CD4-positive, alpha-beta T cell treated with Interleukin-6 for 4 hours (primary cell): ENCODE results near the gene ATP6V1F.

Source experiments
- DNase-seq: peaks from one replicate; pipeline ENCODE4 v3.0.0-alpha.2; 2020; ENCODE audit warnings: mixed read lengths

ATP6V1F gene

DNA sequence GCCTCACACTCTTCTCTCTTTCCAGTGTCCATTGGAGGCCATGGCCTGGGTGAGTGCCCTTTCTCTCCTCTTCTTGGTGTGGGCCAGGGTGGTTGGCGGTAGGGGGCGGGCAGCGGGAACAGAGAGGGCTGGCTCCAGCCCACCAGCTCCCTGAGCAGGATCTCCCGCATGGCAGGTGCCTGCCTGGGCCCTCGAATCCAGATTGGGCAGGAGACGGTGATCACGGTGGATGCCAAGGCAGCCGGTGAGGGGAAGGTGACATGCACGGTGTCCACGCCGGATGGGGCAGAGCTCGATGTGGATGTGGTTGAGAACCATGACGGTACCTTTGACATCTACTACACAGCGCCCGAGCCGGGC is 13.5 kb upstream of the ATP6V1F start:
- no peak for DNase-seq

GRCh38 chr7:128849804-128850490 is 12.7 kb upstream of the ATP6V1F start:
- no peak for DNase-seq

DNA sequence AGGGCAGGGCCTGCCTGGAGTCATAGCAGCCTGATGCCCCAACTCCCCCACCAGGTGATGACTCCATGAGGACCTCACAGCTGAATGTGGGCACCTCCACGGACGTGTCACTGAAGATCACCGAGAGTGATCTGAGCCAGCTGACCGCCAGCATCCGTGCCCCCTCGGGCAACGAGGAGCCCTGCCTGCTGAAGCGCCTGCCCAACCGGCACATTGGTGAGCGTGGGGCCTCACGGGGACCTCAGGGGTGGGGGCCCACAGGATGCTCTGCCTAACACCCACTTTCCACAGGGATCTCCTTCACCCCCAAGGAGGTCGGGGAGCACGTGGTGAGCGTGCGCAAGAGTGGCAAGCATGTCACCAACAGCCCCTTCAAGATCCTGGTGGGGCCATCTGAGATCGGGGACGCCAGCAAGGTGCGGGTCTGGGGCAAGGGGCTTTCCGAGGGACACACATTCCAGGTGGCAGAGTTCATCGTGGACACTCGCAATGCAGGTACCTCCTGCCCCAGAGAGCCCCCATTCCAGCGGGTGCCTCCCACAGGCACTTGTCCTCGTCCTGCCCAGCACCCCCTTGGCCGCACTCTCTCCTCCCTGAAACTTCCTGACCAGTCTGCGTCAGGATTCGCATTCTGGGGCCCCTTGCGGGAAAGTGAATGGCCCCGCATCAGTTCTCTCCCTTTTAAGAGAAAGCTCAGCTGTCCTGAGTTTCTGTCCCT is 10.0 kb upstream of the ATP6V1F start:
- no peak for DNase-seq

DNA sequence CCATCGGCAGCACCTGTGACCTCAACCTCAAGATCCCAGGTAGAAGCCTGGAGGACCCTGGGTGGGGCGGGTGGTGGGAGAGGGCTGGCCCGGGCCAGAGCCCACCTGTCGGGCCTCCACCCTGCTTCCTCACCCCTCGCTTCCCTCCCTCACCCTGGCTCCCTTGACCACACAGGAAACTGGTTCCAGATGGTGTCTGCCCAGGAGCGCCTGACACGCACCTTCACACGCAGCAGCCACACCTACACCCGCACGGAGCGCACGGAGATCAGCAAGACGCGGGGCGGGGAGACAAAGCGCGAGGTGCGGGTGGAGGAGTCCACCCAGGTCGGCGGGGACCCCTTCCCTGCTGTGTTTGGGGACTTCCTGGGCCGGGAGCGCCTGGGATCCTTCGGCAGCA is 8.9 kb upstream of the ATP6V1F start:
- DNase-seq: no peak

- DNase-seq: no peak
These were observed 8.3 kb upstream of the ATP6V1F start for GRCh38 chr7:128854396-128854795.

- no peak for DNase-seq
These were observed 7.1 kb upstream of the ATP6V1F start for GRCh38 chr7:128855559-128855958.

DNA sequence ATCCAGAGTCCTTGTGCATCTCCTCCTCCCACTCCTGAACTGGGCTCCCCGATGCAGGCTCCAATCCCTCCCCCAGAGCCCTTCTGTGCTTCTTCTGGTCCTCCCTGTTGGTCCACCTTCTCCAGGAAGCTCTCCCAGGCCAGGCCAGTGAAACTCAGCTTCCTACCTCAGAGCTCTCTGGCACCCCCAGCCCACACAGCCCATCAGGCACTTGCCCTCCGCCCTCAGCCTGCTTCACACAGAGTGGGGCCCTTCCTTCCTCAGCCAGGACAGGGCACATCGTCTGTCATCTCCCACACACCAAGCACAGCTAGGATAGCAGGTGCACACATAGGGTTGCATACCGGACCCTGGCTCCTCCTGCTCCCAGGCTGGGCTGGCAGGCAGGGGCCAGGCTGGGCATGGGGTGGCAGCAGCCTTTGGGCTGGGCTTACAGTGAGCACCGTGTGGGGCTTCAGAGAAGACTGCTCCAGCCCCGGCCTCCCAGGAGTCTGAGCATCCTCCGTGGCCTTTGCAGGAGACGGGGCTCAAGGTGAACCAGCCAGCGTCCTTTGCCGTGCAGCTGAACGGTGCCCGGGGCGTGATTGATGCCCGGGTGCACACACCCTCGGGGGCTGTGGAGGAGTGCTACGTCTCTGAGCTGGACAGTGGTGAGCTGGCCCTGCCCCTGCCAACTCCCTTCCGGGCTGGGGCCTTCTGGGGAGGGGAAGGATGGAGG is 6.5 kb upstream of the ATP6V1F start:
- no peak for DNase-seq

DNA sequence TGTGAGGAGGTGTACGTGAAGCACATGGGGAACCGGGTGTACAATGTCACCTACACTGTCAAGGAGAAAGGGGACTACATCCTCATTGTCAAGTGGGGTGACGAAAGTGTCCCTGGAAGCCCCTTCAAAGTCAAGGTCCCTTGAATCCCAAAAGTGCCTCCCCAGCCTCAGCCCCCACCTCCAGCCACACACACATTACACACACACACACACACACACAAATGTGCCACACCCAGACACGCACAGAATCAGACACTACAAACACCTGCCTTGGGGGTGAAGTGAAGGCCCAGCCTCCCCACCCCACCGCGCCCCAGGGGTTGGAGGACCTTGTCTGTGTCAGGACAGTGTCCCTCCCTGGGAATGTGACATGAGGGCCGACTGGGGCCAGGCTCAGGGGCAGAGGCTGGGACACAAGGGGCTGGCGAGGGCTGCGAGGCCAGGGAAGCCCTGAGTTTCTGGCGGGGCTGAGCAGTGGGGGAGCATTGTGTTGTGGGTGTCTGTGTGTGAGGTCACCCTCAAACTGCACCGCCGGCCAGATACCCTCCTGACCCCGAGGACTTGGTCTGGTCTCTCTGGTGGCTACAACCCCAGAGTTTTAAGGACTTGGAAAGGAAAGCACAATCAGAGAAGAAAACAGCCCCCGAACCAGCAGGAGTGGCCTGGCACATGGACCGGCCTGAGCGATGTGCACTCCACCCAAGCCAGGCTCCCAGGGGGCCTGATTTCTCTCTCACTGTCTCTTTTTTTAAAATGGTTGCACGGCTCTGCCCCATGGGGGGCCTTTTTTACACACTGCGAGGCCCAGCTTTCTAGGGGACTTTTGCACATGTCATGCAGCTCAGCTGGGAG is 4.0 kb upstream of the ATP6V1F start:
- no peak for DNase-seq

GRCh38 chr7:128859232-128860157 is 3.2 kb upstream of the ATP6V1F start:
- DNase-seq: no peak

DNA sequence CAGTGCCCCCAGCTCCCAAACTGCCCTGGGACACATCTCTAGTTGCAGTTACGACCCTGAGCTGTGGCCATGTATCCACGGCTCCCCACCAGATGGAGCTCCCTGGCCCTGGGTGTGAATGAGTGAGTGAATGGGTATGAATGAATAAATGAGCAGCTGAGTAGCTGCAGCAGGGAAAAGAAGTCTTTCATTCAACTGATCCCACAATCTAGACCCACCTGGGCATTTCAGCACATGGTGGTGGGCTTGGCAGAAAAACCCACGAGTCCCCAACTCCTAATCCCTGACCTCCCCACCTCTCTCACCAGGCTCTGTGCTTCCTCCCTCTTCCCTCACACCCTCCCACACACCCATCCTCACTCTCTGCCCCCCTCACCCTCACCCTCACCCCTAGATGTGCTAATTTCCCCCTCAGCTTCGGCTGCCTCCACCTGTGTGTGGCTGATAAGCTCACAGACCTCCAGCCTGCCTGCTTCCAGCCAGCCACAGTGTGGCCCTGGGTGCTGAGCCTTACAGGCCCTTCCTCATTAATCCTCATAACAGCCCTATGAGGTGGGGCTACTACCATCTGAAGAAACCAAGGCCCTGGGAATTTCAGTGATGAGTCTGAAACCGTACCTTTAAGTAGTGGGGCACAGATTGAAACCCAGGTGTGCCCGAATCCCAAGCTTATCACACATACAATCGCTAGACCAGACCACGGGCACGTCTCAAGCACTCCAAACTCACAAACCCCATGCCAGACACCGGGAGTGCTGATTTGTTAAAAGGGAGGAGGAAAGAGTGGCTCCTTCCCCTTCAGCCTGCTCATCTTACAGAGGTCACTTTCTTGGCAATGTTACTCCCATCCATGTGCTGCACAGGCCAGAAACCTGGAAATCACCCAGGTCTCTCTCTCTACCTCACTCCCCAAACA is 2.2 kb upstream of the ATP6V1F start:
- DNase-seq: no peak

GRCh38 chr7:128861957-128862570 is 592 bp upstream of the ATP6V1F start:
- no peak for DNase-seq

DNA sequence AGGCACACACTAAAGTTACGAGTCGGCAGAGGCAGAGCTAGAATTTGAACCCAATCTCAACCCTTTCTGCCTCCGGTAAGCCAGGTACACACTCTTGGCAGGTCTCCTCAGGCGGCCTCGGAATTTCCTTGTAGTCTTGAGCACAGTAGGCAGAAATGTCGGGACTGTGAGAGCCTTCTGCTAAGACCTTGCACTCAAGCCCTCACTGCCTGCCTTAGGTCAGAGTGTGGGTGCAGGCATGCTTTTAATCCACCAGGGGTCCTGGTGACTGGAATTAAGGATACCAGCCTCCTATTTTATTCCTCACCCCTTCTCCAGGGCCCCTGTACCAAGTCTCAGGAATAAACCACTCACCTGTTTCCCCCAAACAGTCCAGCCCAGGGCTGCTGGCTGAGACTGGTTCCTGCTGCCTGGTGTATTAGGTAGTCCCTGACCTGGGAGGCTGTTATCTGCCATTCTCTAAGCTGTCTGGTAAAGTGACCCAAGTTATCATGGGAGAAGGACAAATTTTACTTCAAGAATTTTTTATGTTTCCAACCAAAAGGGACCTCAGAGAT is 855 bp downstream of the ATP6V1F start:
- peak; percentile 38 for DNase-seq

DNA sequence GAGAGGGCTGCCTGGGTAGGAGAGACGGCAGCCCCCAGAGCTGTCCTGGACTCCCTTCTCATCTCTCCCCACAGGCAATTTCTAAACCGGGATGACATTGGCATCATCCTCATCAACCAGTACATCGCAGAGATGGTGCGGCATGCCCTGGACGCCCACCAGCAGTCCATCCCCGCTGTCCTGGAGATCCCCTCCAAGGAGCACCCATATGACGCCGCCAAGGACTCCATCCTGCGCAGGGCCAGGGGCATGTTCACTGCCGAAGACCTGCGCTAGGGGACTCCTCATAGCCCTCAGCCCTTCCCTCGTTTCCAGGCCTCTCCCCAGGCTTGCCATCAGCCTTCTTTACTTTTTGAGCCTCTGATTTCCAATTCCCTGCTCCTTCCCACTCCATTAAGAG is 2.6 kb downstream of the ATP6V1F start:
- DNase-seq: no peak

DNA sequence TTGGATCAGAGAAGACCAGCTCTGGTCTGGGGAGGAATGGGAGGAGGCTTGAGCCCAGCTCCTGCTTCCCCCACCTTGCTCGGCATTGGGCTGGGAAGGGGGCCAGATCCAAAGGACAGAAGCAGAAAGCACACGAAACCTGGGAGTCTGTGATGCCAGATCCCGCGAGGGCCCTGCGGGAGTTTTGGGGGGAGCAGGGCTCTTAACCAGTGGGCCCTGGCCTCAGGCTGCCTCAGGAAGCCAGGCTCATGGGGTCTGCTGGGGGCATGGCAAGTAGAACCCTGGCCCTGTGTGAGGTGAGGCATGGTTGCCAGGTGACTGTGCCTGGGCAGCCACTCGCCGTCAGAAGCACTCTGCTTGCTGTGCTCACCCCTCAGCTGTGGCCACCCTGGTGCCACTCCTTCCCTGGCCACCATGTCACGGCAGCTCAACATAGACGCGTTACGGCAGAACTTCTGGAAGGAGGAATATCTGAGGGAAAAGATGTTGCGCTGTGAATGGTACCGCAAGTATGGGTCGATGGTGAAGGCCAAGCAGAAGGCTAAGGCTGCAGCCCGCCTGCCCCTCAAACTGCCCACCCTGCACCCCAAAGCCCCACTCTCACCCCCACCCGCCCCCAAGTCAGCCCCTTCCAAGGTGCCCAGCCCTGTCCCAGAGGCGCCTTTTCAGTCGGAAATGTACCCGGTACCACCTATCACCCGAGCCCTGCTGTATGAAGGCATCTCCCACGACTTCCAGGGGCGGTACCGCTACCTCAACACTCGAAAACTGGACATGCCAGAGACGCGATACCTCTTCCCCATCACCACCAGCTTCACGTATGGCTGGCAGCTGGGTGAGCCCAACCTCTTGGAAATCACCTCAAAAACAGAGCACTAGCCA is 3.6 kb downstream of the ATP6V1F start:
- DNase-seq: no peak

- DNase-seq: no peak
These were observed 4.6 kb downstream of the ATP6V1F start for GRCh38 chr7:128867241-128867640.

GRCh38 chr7:128867842-128868623 is 5.4 kb downstream of the ATP6V1F start:
- no peak for DNase-seq

DNA sequence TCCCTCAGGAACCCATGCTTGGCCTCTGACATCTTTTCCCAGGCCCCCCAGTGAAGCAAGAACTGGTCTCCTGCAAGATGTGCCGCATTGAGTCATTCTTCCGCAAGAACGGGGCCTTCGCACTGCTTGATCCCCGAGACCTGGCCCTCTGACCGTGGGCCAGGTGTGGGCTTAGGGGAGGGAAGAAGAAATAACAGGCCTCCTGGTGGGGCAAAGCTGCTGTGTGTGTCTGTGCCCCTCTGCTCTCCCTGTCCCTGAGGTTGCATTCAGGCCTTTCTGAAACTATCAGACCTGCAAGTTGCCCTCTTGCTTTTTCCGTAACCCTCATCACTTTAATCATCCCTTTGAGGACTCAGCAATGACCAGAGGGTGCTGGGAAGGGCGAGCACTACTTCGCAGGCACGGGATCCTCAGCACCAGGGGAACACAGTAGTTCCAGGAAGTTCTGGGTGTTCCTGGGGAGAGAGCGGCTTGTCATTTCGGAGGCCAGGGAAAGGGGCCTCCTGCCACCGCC is 6.0 kb downstream of the ATP6V1F start:
- no peak for DNase-seq
